GM21737 (cell line): Measurements from ENCODE around the gene DOK1.
A peak's percentile ranks its signal among the peaks of the same experiment; 100 is the strongest.
"Not testable (repeated sequence)": the region's sequence is repeated elsewhere in the genome, so short reads cannot be mapped to it uniquely, and the experiment has no call there.

ENCODE experiments used
- ATAC-seq: cut with Tn5 transposase; IDR thresholded peaks from one replicate; pipeline ENCODE4 v1.9.1; 2021; ENCODE audit warnings: mild to moderate bottlenecking, moderate library complexity; ENCODE audit not compliant: unreplicated experiment

Gene DOK1

GRCh38 chr2:74548285-74548899, 6.1 kb upstream of the DOK1 start:
- ATAC-seq = no peak

- ATAC-seq = peak; percentile 37
Measured at GRCh38 chr2:74548900-74549826, 5.4 kb upstream of the DOK1 start.

- ATAC-seq = no peak
Measured at GRCh38 chr2:74550231-74550630, 4.3 kb upstream of the DOK1 start.

DNA sequence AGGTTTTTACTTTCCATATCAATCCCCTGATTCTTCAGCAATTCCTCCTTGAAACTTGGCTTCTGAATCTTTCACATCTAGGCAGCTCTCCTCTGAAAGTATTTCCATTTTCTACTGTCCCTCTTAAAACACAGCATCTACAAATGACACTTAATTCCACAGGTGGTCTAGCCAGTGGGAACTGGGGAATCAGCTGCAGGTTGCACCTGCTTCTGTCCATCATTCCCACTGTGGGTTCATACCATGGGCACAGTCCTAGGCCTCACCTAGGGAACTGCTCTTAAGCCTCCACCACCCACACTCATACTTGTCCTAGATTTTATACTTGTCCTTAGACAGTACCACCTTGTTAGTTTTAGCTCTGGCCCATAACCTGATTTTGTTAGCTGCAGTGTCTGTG, 3.0 kb upstream of the DOK1 start:
- no peak for ATAC-seq

GRCh38 chr2:74551942-74552913, 2.3 kb upstream of the DOK1 start:
- ATAC-seq = no peak

DNA sequence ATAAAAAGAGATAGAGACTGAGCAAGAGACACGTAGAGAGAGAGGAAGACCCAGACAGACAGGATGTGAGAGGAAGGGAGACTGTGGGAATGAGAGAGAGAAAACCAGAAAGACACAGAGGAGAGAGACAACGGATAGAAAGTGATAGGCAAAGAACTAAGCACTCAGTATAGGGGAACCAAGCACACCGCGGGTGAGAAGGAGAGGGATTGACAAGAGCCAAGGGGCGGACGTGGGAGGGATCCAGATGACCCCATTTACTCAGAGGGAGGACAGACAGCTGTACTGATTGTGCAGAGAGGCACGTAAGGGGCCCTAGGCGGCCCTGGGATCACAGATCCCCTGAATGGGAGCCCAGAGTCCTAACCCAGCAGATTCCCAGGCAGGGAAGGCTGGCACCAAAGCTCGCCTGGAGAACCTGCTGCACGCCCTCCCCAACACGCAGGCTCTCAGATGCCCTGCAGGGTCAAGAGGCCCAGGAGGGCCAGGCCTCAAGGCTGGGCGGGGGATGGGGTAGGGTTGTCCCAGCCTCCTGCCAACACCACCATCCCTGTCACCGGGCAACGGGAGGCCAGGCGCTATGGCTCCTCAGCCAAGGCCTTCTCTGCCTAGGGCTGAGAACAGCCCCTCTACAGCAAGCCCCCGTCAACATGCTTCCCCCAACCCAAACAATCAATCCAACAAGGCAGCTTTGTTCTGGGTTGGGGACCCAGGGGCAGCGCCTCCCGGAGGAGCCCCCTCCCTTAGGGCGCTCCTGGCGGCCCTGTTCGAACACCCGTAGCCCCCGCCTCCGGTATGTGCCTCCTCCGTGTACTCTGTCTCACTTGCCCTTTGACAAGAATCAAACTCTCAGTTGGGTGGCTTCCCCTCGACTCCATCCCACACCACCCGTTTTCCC, 1.4 kb upstream of the DOK1 start:
- no peak for ATAC-seq

GRCh38 chr2:74554820-74555531, 456 bp downstream of the DOK1 start:
- ATAC-seq = peak; percentile 38

- ATAC-seq = no peak
Measured at GRCh38 chr2:74555610-74556103, 1.1 kb downstream of the DOK1 start.

- ATAC-seq = no peak
Measured at GRCh38 chr2:74556159-74556558, 1.6 kb downstream of the DOK1 start.

GRCh38 chr2:74556831-74557370, 2.4 kb downstream of the DOK1 start:
- ATAC-seq = no peak

DNA sequence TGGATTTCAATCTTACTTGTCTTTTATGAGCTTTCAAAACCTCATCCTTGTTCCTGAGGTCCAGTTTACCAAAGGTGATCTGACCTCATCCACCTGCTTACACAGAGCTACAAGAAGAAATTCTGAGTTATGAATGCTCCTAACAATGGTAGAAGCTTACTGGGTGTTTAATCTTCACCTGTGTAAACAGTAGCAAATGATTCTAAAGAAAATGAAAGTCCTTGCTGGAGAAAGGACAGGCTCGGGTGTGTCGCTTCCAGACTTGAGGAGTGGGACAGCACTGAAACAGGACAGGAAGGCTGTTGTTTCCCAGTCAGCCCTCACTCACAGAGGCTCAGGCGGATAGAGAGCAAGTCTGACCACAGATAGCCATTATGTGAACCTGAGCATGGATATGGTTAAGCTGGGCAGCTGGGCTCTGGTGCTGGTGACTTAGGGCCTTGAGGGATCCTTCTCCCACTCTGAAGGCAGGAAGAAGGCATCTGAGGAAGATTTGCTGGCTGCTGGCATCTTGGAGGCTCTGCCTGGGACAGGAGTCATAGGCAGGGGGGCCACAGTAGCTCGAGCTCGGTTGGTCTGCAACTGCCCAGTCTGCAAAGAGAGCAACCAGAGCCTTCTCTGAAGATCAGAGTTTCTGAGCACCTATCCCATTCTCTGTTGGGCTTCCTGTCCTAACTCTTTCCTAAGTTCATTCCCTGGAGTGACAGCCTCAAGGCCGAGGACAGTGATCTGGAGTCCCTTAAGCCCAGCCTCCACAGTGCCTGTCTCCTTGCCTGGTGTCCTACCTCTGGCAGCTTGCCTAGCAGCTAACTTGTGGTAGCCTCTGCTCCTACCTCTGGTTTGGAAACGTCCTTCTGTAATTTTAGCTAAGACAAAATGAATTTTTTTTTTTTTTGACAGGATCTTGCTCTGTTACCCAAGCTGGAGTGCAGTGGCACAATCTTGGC, 4.0 kb downstream of the DOK1 start:
- no peak for ATAC-seq

- no peak for ATAC-seq
Measured at GRCh38 chr2:74559912-74560311, 5.4 kb downstream of the DOK1 start.

- ATAC-seq = no peak
Measured at GRCh38 chr2:74560591-74560990, 6.1 kb downstream of the DOK1 start.

- not testable (repeated sequence) for ATAC-seq
Measured at GRCh38 chr2:74561022-74561421, 6.5 kb downstream of the DOK1 start.

- ATAC-seq = no peak
Measured at GRCh38 chr2:74562126-74562775, 7.7 kb downstream of the DOK1 start.

- ATAC-seq = no peak
Measured at GRCh38 chr2:74564222-74564621, 9.7 kb downstream of the DOK1 start.

DNA sequence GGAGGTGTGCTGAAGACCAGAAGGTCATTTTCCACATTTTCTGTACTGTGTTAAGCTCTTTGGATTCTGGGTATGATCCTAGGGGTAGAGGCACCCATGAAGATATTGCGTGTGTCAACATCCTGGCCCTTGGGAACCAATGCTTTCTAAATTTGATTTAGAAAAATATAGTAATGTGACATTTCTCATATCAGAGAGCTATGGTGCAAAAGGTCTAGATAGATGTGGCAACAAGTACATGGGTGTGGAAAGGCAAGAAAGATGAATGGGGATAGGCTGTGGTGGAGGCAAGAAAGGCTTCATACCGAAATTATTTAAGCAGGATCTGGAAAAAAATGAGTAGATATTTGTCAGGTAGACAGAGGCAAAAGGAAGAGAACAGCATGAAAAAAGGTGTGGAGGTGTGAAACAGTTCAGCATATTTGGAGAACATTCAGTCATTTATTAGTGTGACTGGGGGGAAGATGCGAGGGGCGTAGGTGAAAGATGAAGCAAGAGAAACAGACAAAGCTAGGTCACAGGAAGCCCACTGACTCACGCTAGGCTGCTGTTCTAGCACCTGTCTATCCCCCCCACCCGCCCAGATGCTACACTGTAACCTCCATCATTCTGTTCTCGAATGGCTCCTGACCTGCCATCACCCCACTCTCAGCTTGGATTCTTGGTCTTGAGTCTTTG, 11.7 kb downstream of the DOK1 start:
- ATAC-seq = no peak
